HG03139 (cell line): ENCODE data around the gene RLF.
A peak's percentile ranks its signal among the peaks of the same experiment; 100 is the strongest.

Source experiments
- ATAC-seq: cut with Tn5 transposase; IDR thresholded peaks from one replicate; pipeline ENCODE4 v1.9.1; 2021; ENCODE audit not compliant: unreplicated experiment

RLF gene

GRCh38 chr1:40240390-40240789 is 79.2 kb downstream of the RLF start:
- ATAC-seq = no peak

- no peak for ATAC-seq
Measured at GRCh38 chr1:40241362-40241761, 80.2 kb downstream of the RLF start.

GRCh38 chr1:40243351-40243750 is 82.2 kb downstream of the RLF start:
- ATAC-seq = no peak

DNA sequence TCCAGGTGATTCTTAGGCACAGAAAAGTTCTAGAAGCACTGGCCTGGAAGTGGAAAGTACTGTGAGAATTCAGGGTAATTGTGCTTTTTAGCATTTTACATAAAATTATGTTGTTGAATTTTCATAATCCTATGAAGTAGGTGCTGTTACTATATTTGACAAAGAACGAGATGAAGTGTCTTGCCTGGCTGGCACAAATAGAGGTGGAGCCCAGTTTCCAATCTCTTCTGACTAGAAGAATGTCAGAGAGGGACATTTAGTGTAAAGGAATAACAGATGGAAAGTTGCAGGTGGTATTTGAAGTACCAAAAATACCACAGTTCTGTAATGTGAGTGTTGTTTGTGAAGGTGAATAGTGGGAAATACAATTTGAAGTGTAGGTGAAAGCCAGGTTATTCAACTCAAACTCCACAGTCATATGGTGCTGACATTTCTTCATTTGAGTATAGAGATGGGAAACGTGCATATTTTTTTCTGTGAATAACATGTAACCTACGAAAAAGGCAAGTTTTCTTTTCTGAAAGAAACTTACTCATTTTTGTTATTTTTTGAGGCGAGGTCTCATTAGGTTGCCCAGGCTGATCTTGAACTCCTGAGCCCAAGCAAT is 83.1 kb downstream of the RLF start:
- ATAC-seq = no peak

DNA sequence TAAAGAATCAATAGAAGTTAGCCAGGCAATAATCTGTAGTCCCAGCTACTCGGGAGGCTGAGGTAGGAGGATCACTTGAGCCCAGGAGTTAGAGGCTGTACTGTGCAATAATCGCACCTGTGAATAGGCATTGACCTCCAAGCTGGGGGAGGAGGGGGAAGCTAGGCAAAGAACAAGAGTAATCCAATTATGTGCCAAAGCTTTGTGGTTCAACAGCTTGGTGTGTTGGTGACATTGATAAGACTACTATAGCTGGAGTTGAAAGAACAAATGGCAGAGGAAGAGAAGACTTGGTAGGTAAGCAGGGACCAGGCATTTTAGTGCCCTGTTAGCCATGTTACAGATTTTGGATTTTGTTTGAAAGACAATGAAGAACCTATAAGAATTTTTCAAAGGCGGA is 84.5 kb downstream of the RLF start:
- no peak for ATAC-seq

DNA sequence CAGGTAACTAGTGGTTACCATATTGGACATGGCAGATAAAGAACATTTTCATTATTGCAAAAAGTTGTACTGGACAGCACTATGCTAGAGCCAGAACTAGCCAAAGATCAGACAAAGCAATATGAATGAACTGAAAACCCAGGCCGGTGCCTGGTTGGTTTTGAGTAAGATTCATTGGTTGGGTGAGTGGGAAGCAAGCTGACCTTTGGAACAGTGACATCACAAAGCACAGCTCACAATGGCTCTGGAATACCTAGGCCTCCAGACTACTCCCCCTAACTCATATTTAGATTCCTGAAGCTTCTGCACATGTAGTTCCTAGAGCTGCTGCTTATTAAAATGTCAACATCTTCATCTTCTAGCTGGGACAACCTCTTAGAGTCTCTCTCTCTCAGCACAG is 86.5 kb downstream of the RLF start, which contains the start of gene TMCO2:
Gene TMCO2, plus strand, starts transcription at position 283 of the 400 bp plus-strand sequence. Its CDS starts 57 bp downstream, at position 340.
- no peak for ATAC-seq

DNA sequence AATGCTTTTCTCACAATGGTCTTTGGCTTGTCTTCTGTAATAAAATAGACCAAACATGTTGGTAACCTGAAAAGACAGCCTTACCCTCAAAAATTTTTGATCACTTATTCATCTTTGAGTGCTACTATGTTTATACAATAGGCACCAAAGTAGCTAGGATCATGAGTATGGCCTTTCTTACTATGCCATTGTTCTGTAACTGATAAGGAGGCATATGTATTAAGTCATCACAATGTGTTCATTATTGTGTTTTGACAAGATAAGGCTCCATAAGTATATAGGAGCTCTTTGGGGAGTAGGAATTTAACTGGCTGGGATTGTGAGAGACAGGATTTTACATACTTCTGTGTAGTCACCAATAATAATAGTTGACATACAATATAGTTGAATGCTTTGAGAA is 87.2 kb downstream of the RLF start:
- no peak for ATAC-seq

DNA sequence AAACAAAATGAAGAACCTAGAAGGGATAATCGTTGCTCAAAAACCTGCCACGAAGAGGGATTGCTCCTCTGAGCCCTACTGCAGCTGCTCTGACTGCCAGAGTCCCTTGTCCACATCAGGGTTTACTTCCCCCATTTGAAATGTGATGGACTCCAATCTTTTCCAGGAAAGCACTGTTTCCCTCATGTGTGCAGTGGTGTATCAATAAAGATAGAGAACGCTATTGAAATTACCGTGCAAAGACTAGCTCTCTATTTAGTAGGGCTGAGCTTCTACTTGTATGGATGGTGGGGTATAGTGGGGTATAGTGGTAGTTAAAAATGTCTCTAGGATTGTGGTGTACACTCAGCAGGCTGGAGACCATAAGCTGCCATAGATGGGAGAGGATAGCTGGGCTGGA is 90.3 kb downstream of the RLF start:
- ATAC-seq = no peak

- no peak for ATAC-seq
Measured at GRCh38 chr1:40252601-40253000, 91.4 kb downstream of the RLF start.

- ATAC-seq = no peak
Measured at GRCh38 chr1:40255231-40255630, 94.0 kb downstream of the RLF start.

GRCh38 chr1:40256401-40257084 is 95.4 kb downstream of the RLF start:
- no peak for ATAC-seq

DNA sequence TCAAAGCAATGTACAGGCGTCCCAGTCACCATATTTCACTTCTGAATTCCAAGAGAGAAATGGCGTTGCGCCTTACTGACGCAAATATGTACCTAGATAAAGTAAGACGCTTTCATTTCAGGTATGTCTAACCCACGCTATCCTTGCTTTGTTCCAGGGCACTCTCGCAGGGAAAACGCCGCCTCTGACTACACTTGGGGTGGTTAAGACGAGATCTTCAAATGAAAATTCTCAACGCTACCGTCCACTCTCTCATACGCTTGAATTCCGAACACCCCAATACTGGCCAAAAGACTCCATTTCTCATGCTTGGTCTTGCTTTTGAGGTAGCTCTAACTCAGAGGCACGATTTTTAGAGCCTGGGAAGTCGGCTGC is 96.1 kb downstream of the RLF start:
- peak; percentile 7 for ATAC-seq

DNA sequence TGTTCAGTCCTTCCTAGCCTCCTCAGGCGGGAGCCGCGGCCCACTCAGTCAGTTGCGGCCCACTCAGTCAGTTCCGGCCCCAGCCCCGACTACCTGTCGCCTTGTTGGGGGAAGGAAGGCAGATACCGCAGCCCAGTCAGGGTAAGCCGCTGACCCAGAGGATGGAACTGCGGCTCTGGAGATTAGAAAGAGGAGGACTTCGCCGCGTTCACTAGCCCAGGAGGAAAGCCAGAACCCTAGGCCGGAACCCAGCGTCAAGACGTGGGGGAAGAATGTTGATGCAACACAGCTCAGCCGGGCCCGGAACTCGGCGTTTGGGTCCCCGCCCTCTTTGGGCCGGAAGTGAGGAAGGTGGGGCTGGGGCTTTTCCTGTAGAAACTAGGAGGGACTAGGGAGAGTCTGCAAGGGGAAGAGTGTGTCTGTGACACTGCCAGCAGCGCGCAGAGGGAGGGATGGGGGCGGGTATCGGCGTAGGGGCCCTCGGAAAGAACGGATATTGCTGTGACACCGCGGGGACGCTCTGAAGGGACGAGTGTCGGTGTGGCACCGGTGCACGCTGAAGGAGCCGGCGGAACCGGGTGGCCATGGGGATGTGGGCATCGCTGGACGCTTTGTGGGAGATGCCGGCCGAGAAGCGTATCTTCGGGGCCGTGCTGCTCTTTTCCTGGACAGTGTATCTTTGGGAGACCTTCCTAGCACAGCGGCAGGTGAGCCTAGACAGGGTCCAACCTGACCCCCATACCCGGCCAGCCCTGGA is 96.7 kb downstream of the RLF start, which contains the start of gene ZMPSTE24:
Gene ZMPSTE24, plus strand, starts transcription at position 549 of the 757 bp plus-strand sequence. Its CDS starts 36 bp downstream, at position 585.
- peak; percentile 81 for ATAC-seq

DNA sequence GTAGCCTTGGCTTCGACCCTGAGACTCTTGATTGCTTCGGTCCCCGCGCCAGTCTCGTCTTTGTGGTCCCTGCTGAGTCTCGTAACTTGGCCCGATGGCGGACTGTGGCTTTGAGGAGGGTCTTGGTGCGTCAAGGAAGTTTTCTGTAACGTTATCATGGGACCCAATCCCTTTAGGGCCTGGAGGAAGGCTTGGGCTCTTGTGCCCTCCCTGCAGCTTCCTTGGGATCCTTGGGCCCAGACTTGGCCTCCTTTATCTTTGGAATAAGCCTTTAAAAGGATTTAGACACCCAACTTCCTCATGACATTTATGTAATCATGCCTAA is 97.2 kb downstream of the RLF start:
- no peak for ATAC-seq

GRCh38 chr1:40264354-40264781 is 103.2 kb downstream of the RLF start:
- no peak for ATAC-seq

DNA sequence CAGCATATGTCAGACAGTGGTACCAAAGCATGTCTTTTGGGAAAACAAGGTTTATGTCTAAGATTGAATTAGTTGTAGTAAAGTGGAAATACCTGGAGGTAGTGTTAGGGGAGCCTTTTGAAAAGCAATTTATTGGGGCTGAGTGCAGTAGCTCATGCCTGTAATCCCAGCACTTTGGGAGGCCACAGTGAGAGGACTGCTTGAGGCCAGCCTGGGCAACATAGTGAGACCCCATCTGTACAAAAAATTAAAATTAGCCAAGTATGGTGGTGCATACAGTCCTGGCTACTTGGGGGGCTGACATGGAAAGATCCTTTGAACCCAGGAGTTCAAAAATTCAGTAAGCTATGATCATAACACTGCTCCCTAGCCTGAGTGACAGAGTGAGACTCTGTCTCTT is 104.1 kb downstream of the RLF start:
- ATAC-seq = no peak

GRCh38 chr1:40265919-40266318 is 104.7 kb downstream of the RLF start:
- no peak for ATAC-seq

DNA sequence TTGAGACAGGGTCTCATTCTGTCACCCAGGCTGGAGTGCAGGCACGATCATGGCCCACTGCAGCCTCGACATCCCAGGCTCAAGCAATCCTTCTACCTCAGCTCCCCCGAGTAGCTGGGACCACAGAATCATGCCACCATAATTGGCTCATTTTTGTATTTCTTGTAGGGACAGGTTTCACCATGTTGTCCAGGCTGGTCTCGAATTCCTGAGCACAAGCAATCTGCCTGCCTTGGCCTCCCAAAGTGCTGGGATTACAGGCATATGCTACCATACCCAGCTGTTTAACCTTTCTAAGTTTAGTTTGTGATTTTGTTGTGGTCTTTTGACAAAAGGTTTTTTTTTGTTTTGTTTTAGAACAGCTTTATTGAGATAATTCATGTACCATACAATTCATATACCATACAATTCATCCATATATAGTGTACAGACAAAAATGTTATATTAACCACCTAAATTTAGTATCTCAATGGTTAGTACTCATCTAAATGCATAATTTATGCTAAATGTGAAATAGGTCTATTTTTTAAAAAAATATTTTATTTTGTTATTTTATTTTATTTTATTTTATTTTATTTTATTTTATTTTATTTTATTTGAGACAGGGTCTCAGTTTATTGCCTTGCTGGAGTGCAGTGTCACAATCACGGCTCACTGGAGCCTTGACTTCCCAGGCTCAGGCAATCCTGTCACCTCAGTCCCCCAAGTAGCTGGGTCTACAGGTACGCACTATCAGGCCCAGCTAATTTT is 105.8 kb downstream of the RLF start:
- no peak for ATAC-seq

GRCh38 chr1:40267767-40268187 is 106.6 kb downstream of the RLF start:
- no peak for ATAC-seq

GRCh38 chr1:40268211-40268610 is 107.0 kb downstream of the RLF start:
- ATAC-seq = no peak

GRCh38 chr1:40270152-40270834 is 109.1 kb downstream of the RLF start:
- ATAC-seq = no peak
